ENCODE results near the gene COL11A1.
"Not testable (repeated sequence)": the region's sequence is repeated elsewhere in the genome, so short reads cannot be mapped to it uniquely, and the experiment has no call there.

The COL11A1 gene

GRCh38 chr1:103108376-103109150 lies at the start of gene COL11A1:
Gene COL11A1, minus strand, starts transcription at chr1:103108522. Its CDS starts 344 bp downstream, at chr1:103108178.
- no peak for DNase-seq (ENCODE audit: low spot score)

- DNase-seq (ENCODE audit: low spot score), result no peak
Measured at GRCh38 chr1:103156966-103157365, 48.6 kb upstream of the COL11A1 start.

GRCh38 chr1:103146166-103146565 lies 37.8 kb upstream of the COL11A1 start:
- no peak for DNase-seq (ENCODE audit: low spot score)

GRCh38 chr1:103145449-103145848 lies 37.1 kb upstream of the COL11A1 start:
- no peak for DNase-seq (ENCODE audit: low spot score)

- no peak for DNase-seq (ENCODE audit: low spot score)
Measured at GRCh38 chr1:103144681-103145080, 36.4 kb upstream of the COL11A1 start.

- DNase-seq (ENCODE audit: low spot score), result no peak
Measured at GRCh38 chr1:103142461-103142860, 34.1 kb upstream of the COL11A1 start.

- DNase-seq (ENCODE audit: low spot score), result no peak
Measured at GRCh38 chr1:103129796-103130195, 21.5 kb upstream of the COL11A1 start.

- no peak for DNase-seq (ENCODE audit: low spot score)
Measured at GRCh38 chr1:103129255-103129654, 20.9 kb upstream of the COL11A1 start.

- not testable (repeated sequence) for DNase-seq (ENCODE audit: low spot score)
Measured at GRCh38 chr1:103128256-103128655, 19.9 kb upstream of the COL11A1 start.

- DNase-seq (ENCODE audit: low spot score), result no peak
Measured at GRCh38 chr1:103125219-103125618, 16.9 kb upstream of the COL11A1 start.

GRCh38 chr1:103122983-103123720 lies 14.8 kb upstream of the COL11A1 start:
- DNase-seq (ENCODE audit: low spot score), result no peak

GRCh38 chr1:103120981-103121380 lies 12.7 kb upstream of the COL11A1 start:
- no peak for DNase-seq (ENCODE audit: low spot score)

- no peak for DNase-seq (ENCODE audit: low spot score)
Measured at GRCh38 chr1:103112546-103112945, 4.2 kb upstream of the COL11A1 start.

GRCh38 chr1:103111926-103112325 lies 3.6 kb upstream of the COL11A1 start:
- no peak for DNase-seq (ENCODE audit: low spot score)

GRCh38 chr1:103110701-103111100 lies 2.4 kb upstream of the COL11A1 start:
- no peak for DNase-seq (ENCODE audit: low spot score)

- DNase-seq (ENCODE audit: low spot score), result no peak
Measured at GRCh38 chr1:103109311-103109920, 1.1 kb upstream of the COL11A1 start.

- no peak for DNase-seq (ENCODE audit: low spot score)
Measured at GRCh38 chr1:103107741-103108375, 464 bp downstream of the COL11A1 start.

- DNase-seq (ENCODE audit: low spot score), result peak; percentile 2
Measured at GRCh38 chr1:103106426-103107341, 1.6 kb downstream of the COL11A1 start.

- DNase-seq (ENCODE audit: low spot score), result no peak
Measured at GRCh38 chr1:103101399-103101798, 6.9 kb downstream of the COL11A1 start.

GRCh38 chr1:103089221-103089620 lies 19.1 kb downstream of the COL11A1 start:
- no peak for DNase-seq (ENCODE audit: low spot score)

GRCh38 chr1:103087256-103087655 lies 21.1 kb downstream of the COL11A1 start:
- DNase-seq (ENCODE audit: low spot score), result no peak
